NCI-H2171 treated with DMSO at 0.1 percent for 48 hours (cell line): Measurements from ENCODE around the gene PGM3.

Experiments
- DNase-seq: peaks from one replicate; lab custom pipeline; 2025; lab: John Stamatoyannopoulos, UW

PGM3 gene

GRCh38 chr6:83117802-83118201, 75.3 kb downstream of the PGM3 start:
- DNase-seq = no peak
